ENCODE measurements around the gene ZNF385C. TPM values are rescaled to one million over a fixed set of nuclear protein-coding genes. Genes with fewer than 3 reads are reported as not detected.

The ZNF385C gene
- total RNA-seq, 6 experiments from 2014 or later: 0.11 to 1.2 (median 0.11) TPM; not detected in 3

DNA sequence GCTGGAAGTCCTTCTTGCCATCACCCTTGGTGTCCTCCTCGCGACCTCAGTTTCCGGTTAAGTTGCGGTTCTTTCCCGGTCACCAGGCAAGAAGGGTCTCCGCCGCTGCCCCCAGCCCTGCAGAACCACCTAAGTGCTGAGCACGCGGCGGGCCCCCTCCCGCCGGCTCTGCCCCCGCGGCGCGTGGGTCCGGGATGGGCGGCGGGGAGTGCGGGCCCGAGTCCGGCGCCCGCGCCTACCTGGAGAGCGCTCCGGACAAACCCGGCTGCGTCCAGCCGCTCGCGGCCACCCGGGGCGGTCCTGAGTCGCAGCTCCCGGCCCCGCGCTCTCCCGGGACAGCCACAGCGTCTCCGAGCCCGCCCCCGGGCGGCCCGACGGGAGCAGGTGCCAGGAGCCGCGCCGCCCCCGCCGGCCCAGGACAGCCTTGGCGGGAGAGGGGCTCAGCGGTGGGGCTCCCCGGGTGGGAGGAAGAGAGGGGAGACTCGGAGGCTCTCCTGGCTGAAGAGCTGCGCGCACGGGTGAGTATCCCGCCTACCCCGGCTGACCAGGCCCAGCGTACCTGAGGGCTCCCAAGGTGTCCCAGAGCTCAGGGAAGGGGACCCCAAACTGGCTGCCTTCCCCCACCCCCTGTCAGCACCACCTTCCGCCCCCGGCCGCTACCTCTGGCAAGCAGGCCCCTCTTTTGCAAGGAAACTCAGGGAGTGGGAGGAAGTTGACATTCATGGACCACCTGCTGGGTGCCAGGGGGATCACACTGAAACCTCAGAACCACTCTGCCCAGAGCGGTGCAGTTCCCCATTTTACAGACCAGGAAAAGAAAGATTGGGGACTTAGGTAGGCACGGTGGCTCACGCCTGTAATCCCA, 25.7 kb downstream of the ZNF385C start:
- intact Hi-C loops (cut with DNase I): no loop called here
- peak in 1 of 3 donors; percentile 43 for DNase-seq
- TF ChIP-seq POLR2A (IDR thresholded peaks at IDR 0.05): no peak
- TF ChIP-seq, protein P1, sequence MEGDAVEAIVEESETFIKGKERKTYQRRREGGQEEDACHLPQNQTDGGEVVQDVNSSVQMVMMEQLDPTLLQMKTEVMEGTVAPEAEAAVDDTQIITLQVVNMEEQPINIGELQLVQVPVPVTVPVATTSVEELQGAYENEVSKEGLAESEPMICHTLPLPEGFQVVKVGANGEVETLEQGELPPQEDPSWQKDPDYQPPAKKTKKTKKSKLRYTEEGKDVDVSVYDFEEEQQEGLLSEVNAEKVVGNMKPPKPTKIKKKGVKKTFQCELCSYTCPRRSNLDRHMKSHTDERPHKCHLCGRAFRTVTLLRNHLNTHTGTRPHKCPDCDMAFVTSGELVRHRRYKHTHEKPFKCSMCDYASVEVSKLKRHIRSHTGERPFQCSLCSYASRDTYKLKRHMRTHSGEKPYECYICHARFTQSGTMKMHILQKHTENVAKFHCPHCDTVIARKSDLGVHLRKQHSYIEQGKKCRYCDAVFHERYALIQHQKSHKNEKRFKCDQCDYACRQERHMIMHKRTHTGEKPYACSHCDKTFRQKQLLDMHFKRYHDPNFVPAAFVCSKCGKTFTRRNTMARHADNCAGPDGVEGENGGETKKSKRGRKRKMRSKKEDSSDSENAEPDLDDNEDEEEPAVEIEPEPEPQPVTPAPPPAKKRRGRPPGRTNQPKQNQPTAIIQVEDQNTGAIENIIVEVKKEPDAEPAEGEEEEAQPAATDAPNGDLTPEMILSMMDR (IDR thresholded peaks at IDR 0.05): peak in 3 of 4 donors; percentile 10 to 26 (median 11)
- peaks cover 0 to 7% (median 0%) of the 10 kb centered on the region in 4 donors for H3K4me1 ChIP-seq
- no peaks in the 10 kb centered on the region for H3K36me3 ChIP-seq
- no peak overlapping the region for H3K27ac ChIP-seq
- peak overlapping the region in 2 of 3 donors; percentile 18 to 42 for H3K4me3 ChIP-seq
- H3K27me3 ChIP-seq: peaks cover 0 to 7% of the 10 kb centered on the region in 2 donors
- WGBS (ENCODE audit: insufficient coverage, low coverage, low lambda C conversion rate, missing lambda C conversion rate): 15% methylated on average over 18 of the region's 67 CpGs
- peak; percentile 68 to 79 (median 75) for ATAC-seq
- no peaks in the 10 kb centered on the region for H3K9me3 ChIP-seq

DNA sequence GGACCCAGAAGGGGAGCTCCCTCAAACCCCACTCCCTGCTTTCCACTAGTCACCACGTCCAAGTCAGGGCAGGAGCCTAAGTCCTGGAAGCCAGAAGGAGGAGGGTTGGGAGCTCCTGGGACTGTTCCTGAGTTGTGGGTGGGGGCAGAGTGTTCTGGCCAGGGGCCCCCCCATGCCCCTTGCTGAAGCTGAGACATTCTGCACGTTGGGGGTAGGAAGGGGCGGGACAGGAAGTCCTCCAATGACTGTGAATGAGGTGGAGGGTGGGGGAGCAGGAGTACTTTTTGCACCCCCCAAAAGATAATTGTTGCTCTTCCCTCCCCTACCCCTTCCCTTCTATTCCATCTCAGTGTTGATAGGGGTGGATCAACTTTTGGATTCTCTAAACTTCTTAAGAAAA, 26.5 kb downstream of the ZNF385C start:
- no peak for DNase-seq
- 20% methylated on average over 2 of the region's 3 CpGs for WGBS (ENCODE audit: insufficient coverage, low coverage, low lambda C conversion rate, missing lambda C conversion rate)
- intact Hi-C loops (cut with DNase I): no loop called here
- Histone ChIP-seq H3K4me1 (peaks cover 0 to 7% (median 0%) of the 10 kb centered on the region in 4 donors), H3K27me3 (peaks cover 0 to 7% of the 10 kb centered on the region in 2 donors), H3K27ac (no peak overlapping the region), H3K36me3 (no peaks in the 10 kb centered on the region), H3K4me3 (no peak overlapping the region), H3K9me3 (no peaks in the 10 kb centered on the region)
- TF ChIP-seq POLR2A (IDR thresholded peaks at IDR 0.05): no peak
- TF ChIP-seq, protein P1 (IDR thresholded peaks at IDR 0.05): no peak
- ATAC-seq: no peak

DNA sequence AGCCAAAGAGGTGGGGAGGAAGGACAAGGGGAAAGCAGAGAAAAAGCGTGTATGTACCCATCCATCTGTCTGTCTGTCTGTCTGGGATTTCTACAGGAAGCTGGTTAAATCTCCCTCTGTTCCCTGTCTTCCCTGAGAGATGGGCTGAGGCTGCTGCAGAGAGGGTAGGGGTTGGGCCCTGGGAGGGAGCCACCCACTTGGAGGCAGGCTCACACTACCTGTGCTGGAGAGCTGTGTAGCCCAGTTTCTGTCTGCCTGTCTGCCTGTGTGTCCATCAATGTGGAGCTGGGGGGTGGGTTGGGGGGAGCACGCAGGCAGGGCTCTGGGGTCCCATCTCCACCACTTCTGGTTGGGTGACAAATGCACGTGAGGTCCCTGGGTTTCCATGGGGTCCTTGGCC, 29.3 kb downstream of the ZNF385C start:
- intact Hi-C loops (cut with DNase I): loop anchor here (5.0 kb wide), 2 partner anchors 33 to 48 kb away; no protein-coding TSS in a partner anchor
- Histone ChIP-seq H3K4me1 (peaks cover 0 to 7% (median 0%) of the 10 kb centered on the region in 4 donors), H3K27ac (no peak overlapping the region), H3K36me3 (no peaks in the 10 kb centered on the region), H3K27me3 (peaks cover 0 to 7% of the 10 kb centered on the region in 2 donors), H3K9me3 (no peaks in the 10 kb centered on the region), H3K4me3 (no peak overlapping the region)
- no peak for TF ChIP-seq POLR2A (IDR thresholded peaks at IDR 0.05)
- TF ChIP-seq, protein P1 (IDR thresholded peaks at IDR 0.05): no peak
- ATAC-seq (no peak), DNase-seq (no peak)
- WGBS (ENCODE audit: insufficient coverage, low coverage, low lambda C conversion rate, missing lambda C conversion rate): 71% methylated on average over 1 of the region's 3 CpGs

DNA sequence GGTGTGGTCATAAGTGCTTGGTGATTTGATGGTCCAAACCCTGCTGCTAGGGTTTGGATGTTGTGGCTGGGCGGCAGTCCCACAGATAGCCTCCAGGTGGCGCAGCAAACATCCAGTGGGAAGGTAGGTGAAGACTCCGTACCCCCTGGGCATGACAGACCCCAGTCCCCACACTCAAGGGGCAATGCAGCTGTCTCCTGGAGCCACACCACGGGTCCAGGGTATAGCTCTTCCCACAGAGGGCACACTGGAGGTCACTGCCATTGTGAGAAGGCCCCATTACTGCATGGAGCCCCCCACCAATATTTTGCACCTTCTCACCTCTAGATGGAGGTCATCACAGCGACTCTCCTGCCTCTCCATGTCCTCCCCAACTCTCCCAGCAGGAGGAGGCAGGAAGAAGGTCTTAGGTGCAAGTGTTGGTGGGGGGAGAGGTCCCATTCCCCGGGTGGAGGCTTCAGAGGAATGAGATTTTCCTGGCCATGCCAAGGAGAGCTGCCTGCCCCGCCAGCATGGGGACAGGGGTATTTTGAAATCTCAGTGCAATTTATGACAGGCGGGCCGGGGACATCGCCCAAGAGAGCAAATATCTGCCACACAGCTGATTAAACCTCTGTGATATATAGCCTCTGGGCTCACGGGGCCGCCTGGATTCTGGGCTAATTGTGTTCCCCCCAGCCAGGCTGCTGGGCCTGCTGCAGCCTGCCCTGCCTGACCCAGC, 30.7 kb downstream of the ZNF385C start:
- DNase-seq: peak; percentile 59 to 72 (median 71)
- ATAC-seq: peak; percentile 72 to 84 (median 80)
- Histone ChIP-seq H3K27ac (no peak overlapping the region), H3K4me3 (no peak overlapping the region), H3K9me3 (no peaks in the 10 kb centered on the region), H3K4me1 (peaks cover 0 to 5% (median 0%) of the 10 kb centered on the region in 4 donors), H3K27me3 (peaks cover 0 to 6% of the 10 kb centered on the region in 2 donors), H3K36me3 (no peaks in the 10 kb centered on the region)
- 9% methylated on average over 9 of the region's 12 CpGs for WGBS (ENCODE audit: insufficient coverage, low coverage, low lambda C conversion rate, missing lambda C conversion rate)
- intact Hi-C loops (cut with DNase I): loop anchor here (5.0 kb wide), 2 partner anchors 35 to 50 kb away; no protein-coding TSS in a partner anchor
- TF ChIP-seq POLR2A (IDR thresholded peaks at IDR 0.05): no peak
- TF ChIP-seq, protein P1 (IDR thresholded peaks at IDR 0.05): peak; percentile 82 to 94 (median 89)
